Hepatocyte (in vitro differentiated cells): ENCODE data around the gene EEFSEC.

ENCODE experiments used
- CTCF ChIP-seq: fragments of 200-600 bp; sonication (generic); IDR thresholded peaks from 2 replicates; pipeline ENCODE4 v1.5.1; 2016; ENCODE audit warnings: antibody characterized with exemption, mild to moderate bottlenecking; ENCODE audit not compliant: poor library complexity
- EZH2 ChIP-seq: fragments of 200-600 bp; sonication (generic); IDR thresholded peaks from 2 replicates; pipeline ENCODE4 v1.6.1; 2016; ENCODE audit warnings: antibody characterized with exemption, mild to moderate bottlenecking, borderline replicate concordance

GRCh38 chr3:128344052-128344735 is 190.9 kb downstream of the EEFSEC start:
- no peak for TF ChIP-seq EZH2
- TF ChIP-seq CTCF, result no peak
